Activated T-cell treated with anti-CD3 and anti-CD28 coated beads, Interleukin-2, amount 50 U/mL, for 4 hours (primary cell): ENCODE results near the gene PLEKHA7. TPM values are rescaled to one million over a fixed set of nuclear protein-coding genes. Genes with fewer than 3 reads are reported as not detected.
"Not testable (repeated sequence)": the region's sequence is repeated elsewhere in the genome, so short reads cannot be mapped to it uniquely, and the experiment has no call there.

Source experiments
- ATAC-seq, 2 donors: fragments of 200-7000 bp; cut with Tn5 transposase; one replicate each; pipeline ENCODE4 v1.10.0; 2021
- DNase-seq: peaks from one replicate; pipeline ENCODE4 v3.0.0-alpha.2; 2020
- H3K27me3 Mint-ChIP-seq: one replicate; pipeline ENCODE4 v1.8.0; 2021; ENCODE audit warnings: low read depth, mixed read lengths
- H3K36me3 Mint-ChIP-seq: one replicate; pipeline ENCODE4 v1.8.0; 2022; ENCODE audit warnings: mixed read lengths; ENCODE audit not compliant: insufficient read depth
- H3K4me1 Mint-ChIP-seq: one replicate; pipeline ENCODE4 v1.8.0; 2021; ENCODE audit warnings: low read depth, mixed read lengths
- H3K4me3 Mint-ChIP-seq: one replicate; pipeline ENCODE4 v1.8.0; 2021; ENCODE audit warnings: mild to moderate bottlenecking, moderate library complexity, mixed read lengths
- H3K9me3 Mint-ChIP-seq: one replicate; pipeline ENCODE4 v1.8.0; 2021; ENCODE audit warnings: mixed read lengths
- total RNA-seq, 3 donors: library from RNA; stranded (reverse); gene quantifications; one replicate each; pipeline ENCODE4 v1.2.1, GENCODE V29; 2021

The PLEKHA7 gene
- total RNA-seq, 3 donors from 2014 or later, result 2.7 to 3.4 (median 2.7) TPM

- ATAC-seq (peak; percentile 53 to 56), DNase-seq (no peak)
- Mint-ChIP-seq H3K4me3 (no peak overlapping the region), H3K9me3 (no peaks in the 10 kb centered on the region), H3K4me1 (peaks cover 7% of the 10 kb centered on the region), H3K36me3 (no peaks in the 10 kb centered on the region), H3K27me3 (no peaks in the 10 kb centered on the region)
Observed at GRCh38 chr11:16909359-16910035, 104.7 kb downstream of the PLEKHA7 start.

GRCh38 chr11:16905375-16905774 lies 108.8 kb downstream of the PLEKHA7 start:
- no peaks in the 10 kb centered on the region for H3K27me3 Mint-ChIP-seq
- peaks cover 3% of the 10 kb centered on the region for H3K9me3 Mint-ChIP-seq
- peaks cover 4% of the 10 kb centered on the region for H3K36me3 Mint-ChIP-seq
- no peak for ATAC-seq
- DNase-seq, result no peak
- no peak overlapping the region for H3K4me3 Mint-ChIP-seq
- H3K4me1 Mint-ChIP-seq, result peaks cover 30% of the 10 kb centered on the region

- not testable (repeated sequence) for H3K9me3 Mint-ChIP-seq, H3K27me3 Mint-ChIP-seq, DNase-seq, H3K4me3 Mint-ChIP-seq, ATAC-seq, H3K36me3 Mint-ChIP-seq
- peaks cover 30% of the 10 kb centered on the region for H3K4me1 Mint-ChIP-seq
Observed at GRCh38 chr11:16904761-16905160, 109.5 kb downstream of the PLEKHA7 start.

- H3K4me1 Mint-ChIP-seq, result peaks cover 31% of the 10 kb centered on the region
- peak overlapping the region; percentile 40 for H3K4me3 Mint-ChIP-seq
- DNase-seq (no peak), ATAC-seq (peak; percentile 66 to 68)
- peaks cover 3% of the 10 kb centered on the region for H3K9me3 Mint-ChIP-seq
- no peaks in the 10 kb centered on the region for H3K27me3 Mint-ChIP-seq
- peaks cover 4% of the 10 kb centered on the region for H3K36me3 Mint-ChIP-seq
Observed at GRCh38 chr11:16902781-16903378, 111.3 kb downstream of the PLEKHA7 start.

- H3K4me1 Mint-ChIP-seq, result peaks cover 35% of the 10 kb centered on the region
- H3K9me3 Mint-ChIP-seq, result peaks cover 3% of the 10 kb centered on the region
- H3K36me3 Mint-ChIP-seq, result peaks cover 4% of the 10 kb centered on the region
- ATAC-seq, result peak; percentile 81 to 83
- no peak for DNase-seq
- H3K27me3 Mint-ChIP-seq, result no peaks in the 10 kb centered on the region
- peak overlapping the region; percentile 40 for H3K4me3 Mint-ChIP-seq
Observed at GRCh38 chr11:16902182-16902581, 112.0 kb downstream of the PLEKHA7 start.

GRCh38 chr11:16900491-16900890 lies 113.7 kb downstream of the PLEKHA7 start:
- Mint-ChIP-seq H3K4me3 (no peak overlapping the region), H3K36me3 (peaks cover 4% of the 10 kb centered on the region), H3K27me3 (no peaks in the 10 kb centered on the region), H3K9me3 (peaks cover 3% of the 10 kb centered on the region), H3K4me1 (peaks cover 34% of the 10 kb centered on the region)
- DNase-seq (no peak), ATAC-seq (no peak)

- no peak for ATAC-seq
- no peaks in the 10 kb centered on the region for H3K27me3 Mint-ChIP-seq
- H3K4me1 Mint-ChIP-seq, result peaks cover 34% of the 10 kb centered on the region
- H3K9me3 Mint-ChIP-seq, result peaks cover 3% of the 10 kb centered on the region
- peaks cover 4% of the 10 kb centered on the region for H3K36me3 Mint-ChIP-seq
- DNase-seq, result no peak
- H3K4me3 Mint-ChIP-seq, result no peak overlapping the region
Observed at GRCh38 chr11:16899708-16900303, 114.4 kb downstream of the PLEKHA7 start.

- DNase-seq, result no peak
- peaks cover 26% of the 10 kb centered on the region for H3K4me1 Mint-ChIP-seq
- peaks cover 3% of the 10 kb centered on the region for H3K9me3 Mint-ChIP-seq
Observed at GRCh38 chr11:16898274-16898985, 115.8 kb downstream of the PLEKHA7 start.

GRCh38 chr11:16897470-16898061 lies 116.6 kb downstream of the PLEKHA7 start:
- no peak overlapping the region for H3K4me3 Mint-ChIP-seq
- H3K36me3 Mint-ChIP-seq, result peaks cover 4% of the 10 kb centered on the region
- ATAC-seq (no peak), DNase-seq (no peak)
- peaks cover 3% of the 10 kb centered on the region for H3K9me3 Mint-ChIP-seq
- no peaks in the 10 kb centered on the region for H3K27me3 Mint-ChIP-seq
- peaks cover 18% of the 10 kb centered on the region for H3K4me1 Mint-ChIP-seq

More at GRCh38 chr11:16898274-16898985, 115.8 kb downstream of the PLEKHA7 start:
- H3K27me3 Mint-ChIP-seq, result no peaks in the 10 kb centered on the region
- peaks cover 4% of the 10 kb centered on the region for H3K36me3 Mint-ChIP-seq
- no peak for ATAC-seq
- no peak overlapping the region for H3K4me3 Mint-ChIP-seq

GRCh38 chr11:16896729-16897469 lies 117.3 kb downstream of the PLEKHA7 start:
- H3K27me3 Mint-ChIP-seq, result no peaks in the 10 kb centered on the region
- peaks cover 11% of the 10 kb centered on the region for H3K4me1 Mint-ChIP-seq
- ATAC-seq, result no peak
- DNase-seq, result no peak
- no peak overlapping the region for H3K4me3 Mint-ChIP-seq
- peaks cover 2% of the 10 kb centered on the region for H3K36me3 Mint-ChIP-seq
- peaks cover 2% of the 10 kb centered on the region for H3K9me3 Mint-ChIP-seq

GRCh38 chr11:16895306-16895705 lies 118.9 kb downstream of the PLEKHA7 start:
- H3K9me3 Mint-ChIP-seq, result peaks cover 1% of the 10 kb centered on the region
- ATAC-seq (no peak), DNase-seq (no peak)
- no peaks in the 10 kb centered on the region for H3K36me3 Mint-ChIP-seq
- H3K4me3 Mint-ChIP-seq, result no peak overlapping the region
- no peaks in the 10 kb centered on the region for H3K27me3 Mint-ChIP-seq
- peaks cover 8% of the 10 kb centered on the region for H3K4me1 Mint-ChIP-seq

- H3K27me3 Mint-ChIP-seq, result no peaks in the 10 kb centered on the region
- H3K9me3 Mint-ChIP-seq, result peaks cover 10% of the 10 kb centered on the region
- ATAC-seq (no peak), DNase-seq (no peak)
- no peak overlapping the region for H3K4me3 Mint-ChIP-seq
- no peaks in the 10 kb centered on the region for H3K36me3 Mint-ChIP-seq
- H3K4me1 Mint-ChIP-seq, result peaks cover 11% of the 10 kb centered on the region
Observed at GRCh38 chr11:16893456-16894066, 120.7 kb downstream of the PLEKHA7 start.

GRCh38 chr11:16891964-16892363 lies 122.2 kb downstream of the PLEKHA7 start:
- Mint-ChIP-seq H3K4me1 (peaks cover 3% of the 10 kb centered on the region), H3K36me3 (no peaks in the 10 kb centered on the region), H3K4me3 (no peak overlapping the region), H3K9me3 (peaks cover 10% of the 10 kb centered on the region), H3K27me3 (no peaks in the 10 kb centered on the region)
- ATAC-seq (no peak), DNase-seq (no peak)
